ENCODE measurements around the gene PHF2.

DNA sequence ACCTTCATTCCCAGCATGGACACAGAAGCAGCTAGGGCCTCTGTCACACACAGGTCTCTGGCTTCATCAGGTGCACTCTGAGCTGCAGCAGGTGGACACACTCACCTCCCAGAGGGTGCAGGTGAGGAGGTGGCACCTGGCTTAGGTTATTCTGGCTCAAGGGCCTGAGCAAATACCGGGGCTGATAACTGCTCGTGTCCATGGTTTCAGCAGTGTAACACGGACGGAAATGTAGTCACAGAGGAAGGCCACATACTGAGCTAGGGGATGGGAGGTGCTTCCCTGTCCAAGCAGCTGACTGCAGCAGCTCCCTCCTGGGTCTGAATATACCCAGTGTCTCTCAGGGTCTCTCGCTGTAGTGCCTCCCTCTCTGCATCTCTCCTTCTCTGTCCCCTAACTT lies 5.7 kb downstream of the PHF2 start:
- TF ChIP-seq POLR2AphosphoS5 (IDR thresholded peaks at IDR 0.05) (no peak), POLR2A (IDR thresholded peaks at IDR 0.05) (no peak)
- TF ChIP-seq, protein P1, sequence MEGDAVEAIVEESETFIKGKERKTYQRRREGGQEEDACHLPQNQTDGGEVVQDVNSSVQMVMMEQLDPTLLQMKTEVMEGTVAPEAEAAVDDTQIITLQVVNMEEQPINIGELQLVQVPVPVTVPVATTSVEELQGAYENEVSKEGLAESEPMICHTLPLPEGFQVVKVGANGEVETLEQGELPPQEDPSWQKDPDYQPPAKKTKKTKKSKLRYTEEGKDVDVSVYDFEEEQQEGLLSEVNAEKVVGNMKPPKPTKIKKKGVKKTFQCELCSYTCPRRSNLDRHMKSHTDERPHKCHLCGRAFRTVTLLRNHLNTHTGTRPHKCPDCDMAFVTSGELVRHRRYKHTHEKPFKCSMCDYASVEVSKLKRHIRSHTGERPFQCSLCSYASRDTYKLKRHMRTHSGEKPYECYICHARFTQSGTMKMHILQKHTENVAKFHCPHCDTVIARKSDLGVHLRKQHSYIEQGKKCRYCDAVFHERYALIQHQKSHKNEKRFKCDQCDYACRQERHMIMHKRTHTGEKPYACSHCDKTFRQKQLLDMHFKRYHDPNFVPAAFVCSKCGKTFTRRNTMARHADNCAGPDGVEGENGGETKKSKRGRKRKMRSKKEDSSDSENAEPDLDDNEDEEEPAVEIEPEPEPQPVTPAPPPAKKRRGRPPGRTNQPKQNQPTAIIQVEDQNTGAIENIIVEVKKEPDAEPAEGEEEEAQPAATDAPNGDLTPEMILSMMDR (IDR thresholded peaks at IDR 0.05) = no peak
